GM12874 (cell line): ENCODE results near the gene SLCO1B1.

Experiments used
- CTCF ChIP-seq: IDR thresholded peaks from 2 replicates; pipeline ENCODE4 v1.5.1; 2011; ENCODE audit warnings: low read depth, mild to moderate bottlenecking, control low read depth, low read length, moderate library complexity; ENCODE audit not compliant: insufficient read depth

Gene SLCO1B1

GRCh38 chr12:21190016-21190415, 59.0 kb downstream of the SLCO1B1 start:
- TF ChIP-seq CTCF, result no peak

GRCh38 chr12:21219206-21219605, 88.2 kb downstream of the SLCO1B1 start:
- no peak for TF ChIP-seq CTCF

- TF ChIP-seq CTCF, result no peak
These were observed 89.3 kb downstream of the SLCO1B1 start for GRCh38 chr12:21220266-21220665.

GRCh38 chr12:21221072-21221471, 90.1 kb downstream of the SLCO1B1 start:
- TF ChIP-seq CTCF, result no peak

GRCh38 chr12:21221778-21222177, 90.8 kb downstream of the SLCO1B1 start:
- TF ChIP-seq CTCF, result no peak

- no peak for TF ChIP-seq CTCF
These were observed 92.9 kb downstream of the SLCO1B1 start for GRCh38 chr12:21223930-21224329.

GRCh38 chr12:21234395-21234794, 103.4 kb downstream of the SLCO1B1 start:
- no peak for TF ChIP-seq CTCF

GRCh38 chr12:21239866-21240265, 108.9 kb downstream of the SLCO1B1 start:
- TF ChIP-seq CTCF, result no peak
